Activated CD8-positive, alpha-beta T cell treated with anti-CD3 and anti-CD28 coated beads for 36 hours (primary cell): Measurements from ENCODE around the gene LINC01488. TPM values are rescaled to one million over a fixed set of nuclear protein-coding genes. Genes with fewer than 3 reads are reported as not detected.

ENCODE experiments used
- ATAC-seq: fragments of 200-7000 bp; cut with Tn5 transposase; one replicate; pipeline ENCODE4 v1.10.0; 2021; ENCODE audit warnings: mild to moderate bottlenecking, moderate library complexity
- CTCF ChIA-PET: fragments of 350-600 bp; sonication (Branson Sonifier 250); formaldehyde crosslinking; loops from one replicate; lab custom pipeline; 2021; ENCODE audit warnings: antibody characterized with exemption; lab: Charles Lee
- POLR2A ChIA-PET: fragments of 350-600 bp; sonication (Branson Sonifier 250); formaldehyde crosslinking; loops from one replicate; lab custom pipeline; 2021; ENCODE audit warnings: antibody characterized with exemption; lab: Charles Lee
- DNase-seq: peaks from one replicate; pipeline ENCODE4 v3.0.0-alpha.2; 2020
- H3K27ac Mint-ChIP-seq: one replicate; pipeline ENCODE4 v1.8.0; 2021; ENCODE audit warnings: mild to moderate bottlenecking, mixed read lengths
- H3K27me3 Mint-ChIP-seq: one replicate; pipeline ENCODE4 v1.8.0; 2021; ENCODE audit warnings: mixed read lengths
- H3K36me3 Mint-ChIP-seq: one replicate; pipeline ENCODE4 v1.8.0; 2021; ENCODE audit warnings: low read depth, mixed read lengths
- H3K4me1 Mint-ChIP-seq: one replicate; pipeline ENCODE4 v1.8.0; 2021; ENCODE audit warnings: low read depth, mixed read lengths
- H3K4me3 Mint-ChIP-seq: one replicate; pipeline ENCODE4 v1.8.0; 2021; ENCODE audit warnings: mild to moderate bottlenecking, moderate library complexity, mixed read lengths
- H3K9me3 Mint-ChIP-seq: one replicate; pipeline ENCODE4 v1.8.0; 2021; ENCODE audit warnings: mixed read lengths
- intact Hi-C: fragments of 100-400 bp; cut with micrococcal nuclease; formaldehyde crosslinking; loops from one replicate; pipeline ENCODE4 v1.10.0; 2022
- total RNA-seq, 2 experiments: library from RNA; stranded (reverse); gene quantifications; one replicate each; pipeline ENCODE4 v1.2.3, GENCODE V29; 2021
- TF ChIP-seq, protein P1 (sequence below): fragments of 200-600 bp; IDR thresholded peaks from one replicate; pipeline ENCODE4 v1.8.0; 2022; ENCODE audit warnings: antibody characterized with exemption, mild to moderate bottlenecking

LINC01488 gene
- total RNA-seq, 2 experiments from 2014 or later: not detected

DNA sequence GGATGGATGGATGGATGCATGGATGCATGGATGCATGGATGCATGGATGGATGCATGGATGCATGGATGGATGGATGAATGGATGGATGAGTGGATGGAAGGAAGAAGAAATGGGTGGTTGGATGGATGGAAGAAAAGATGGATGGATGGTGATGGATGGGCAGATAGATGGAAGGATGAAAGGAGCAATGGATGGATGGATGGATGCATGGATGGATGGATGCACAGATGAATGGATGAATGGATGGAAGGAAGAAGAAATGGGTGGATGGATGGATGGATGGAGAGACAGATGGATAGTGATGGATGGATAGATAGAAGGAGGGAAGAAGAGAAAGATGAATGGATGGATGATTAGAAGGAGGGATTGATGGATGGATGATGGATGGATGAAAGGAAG, 30.2 kb upstream of the LINC01488 start:
- H3K36me3 Mint-ChIP-seq: no peaks in the 10 kb centered on the region
- ChIA-PET CTCF (no interaction called here), POLR2A (no interaction called here)
- peaks cover 1% of the 10 kb centered on the region for H3K9me3 Mint-ChIP-seq
- DNase-seq (no peak), ATAC-seq (no peak)
- peaks cover 2% of the 10 kb centered on the region for H3K4me1 Mint-ChIP-seq
- TF ChIP-seq, protein P1, sequence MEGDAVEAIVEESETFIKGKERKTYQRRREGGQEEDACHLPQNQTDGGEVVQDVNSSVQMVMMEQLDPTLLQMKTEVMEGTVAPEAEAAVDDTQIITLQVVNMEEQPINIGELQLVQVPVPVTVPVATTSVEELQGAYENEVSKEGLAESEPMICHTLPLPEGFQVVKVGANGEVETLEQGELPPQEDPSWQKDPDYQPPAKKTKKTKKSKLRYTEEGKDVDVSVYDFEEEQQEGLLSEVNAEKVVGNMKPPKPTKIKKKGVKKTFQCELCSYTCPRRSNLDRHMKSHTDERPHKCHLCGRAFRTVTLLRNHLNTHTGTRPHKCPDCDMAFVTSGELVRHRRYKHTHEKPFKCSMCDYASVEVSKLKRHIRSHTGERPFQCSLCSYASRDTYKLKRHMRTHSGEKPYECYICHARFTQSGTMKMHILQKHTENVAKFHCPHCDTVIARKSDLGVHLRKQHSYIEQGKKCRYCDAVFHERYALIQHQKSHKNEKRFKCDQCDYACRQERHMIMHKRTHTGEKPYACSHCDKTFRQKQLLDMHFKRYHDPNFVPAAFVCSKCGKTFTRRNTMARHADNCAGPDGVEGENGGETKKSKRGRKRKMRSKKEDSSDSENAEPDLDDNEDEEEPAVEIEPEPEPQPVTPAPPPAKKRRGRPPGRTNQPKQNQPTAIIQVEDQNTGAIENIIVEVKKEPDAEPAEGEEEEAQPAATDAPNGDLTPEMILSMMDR: no peak
- H3K4me3 Mint-ChIP-seq: no peak overlapping the region
- H3K27ac Mint-ChIP-seq: no peak overlapping the region
- intact Hi-C loops: no loop called here
- peaks cover 17% of the 10 kb centered on the region for H3K27me3 Mint-ChIP-seq

DNA sequence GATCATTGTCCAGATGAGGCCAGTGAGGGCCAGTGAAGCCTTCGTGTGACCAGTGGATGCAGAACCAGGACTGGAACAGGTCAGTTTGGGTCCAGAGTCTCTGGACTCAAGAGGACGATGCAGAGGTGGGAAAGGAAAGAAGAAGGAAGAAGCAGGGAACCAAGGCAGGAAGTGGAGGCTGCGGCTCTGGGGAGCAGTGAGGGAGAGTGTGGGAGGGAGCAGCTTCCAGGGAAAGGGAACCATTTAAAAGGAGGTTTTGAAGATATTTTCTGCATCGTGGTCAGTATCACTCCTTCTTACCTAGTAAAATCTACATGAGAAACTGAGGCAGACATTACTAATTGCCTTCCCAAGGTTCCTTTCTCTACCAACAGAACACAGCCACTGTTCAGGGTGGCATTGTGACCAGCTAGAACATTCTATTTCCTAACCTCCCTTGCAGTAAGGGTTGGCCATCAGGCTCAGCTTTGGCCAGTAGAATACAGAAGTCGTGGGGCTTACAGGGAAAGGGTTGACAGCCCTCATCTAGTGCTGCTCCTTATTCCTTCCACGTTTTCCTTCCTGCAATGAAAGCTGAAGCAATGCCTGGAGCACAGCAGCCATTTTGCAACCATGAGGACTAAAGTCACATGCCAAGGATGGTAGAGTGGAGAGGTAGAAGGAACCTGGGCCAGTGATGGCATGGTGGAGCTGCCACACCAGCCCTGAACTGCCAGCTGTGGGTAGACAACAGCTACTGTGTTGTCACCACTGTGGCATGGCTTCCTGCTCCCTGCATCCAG, 29.1 kb upstream of the LINC01488 start:
- Mint-ChIP-seq H3K4me1 (peaks cover 2% of the 10 kb centered on the region), H3K36me3 (no peaks in the 10 kb centered on the region), H3K27me3 (peaks cover 16% of the 10 kb centered on the region), H3K9me3 (peaks cover 4% of the 10 kb centered on the region), H3K4me3 (no peak overlapping the region), H3K27ac (no peak overlapping the region)
- intact Hi-C loops: no loop called here
- DNase-seq: no peak
- TF ChIP-seq, protein P1: no peak
- CTCF ChIA-PET: no interaction called here
- POLR2A ChIA-PET: no interaction called here
- ATAC-seq: no peak

DNA sequence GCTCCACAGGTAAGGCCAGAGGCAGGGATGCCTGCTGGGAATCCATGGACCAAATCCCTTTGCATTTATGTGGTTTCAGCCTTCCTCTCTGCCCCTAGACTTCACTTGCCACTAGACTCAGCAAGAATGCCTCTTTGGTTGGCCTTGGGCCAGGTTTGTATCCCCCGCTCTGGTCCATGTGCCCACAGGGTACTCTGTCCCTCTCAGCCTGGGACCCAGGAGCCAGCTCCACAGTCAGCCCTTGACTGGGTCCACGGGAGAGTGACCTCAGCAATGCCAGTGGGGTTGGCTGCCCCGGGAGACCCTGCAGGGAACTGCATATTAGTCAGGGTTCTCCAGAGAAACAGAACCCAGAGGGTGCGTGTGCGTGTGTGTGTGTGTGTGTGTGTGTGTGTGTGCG, 28.3 kb upstream of the LINC01488 start:
- CTCF ChIA-PET: interaction anchor here (0.6 kb wide), 1 partner anchor 38 kb away, joined by 4 read pairs; no protein-coding TSS in a partner anchor

DNA sequence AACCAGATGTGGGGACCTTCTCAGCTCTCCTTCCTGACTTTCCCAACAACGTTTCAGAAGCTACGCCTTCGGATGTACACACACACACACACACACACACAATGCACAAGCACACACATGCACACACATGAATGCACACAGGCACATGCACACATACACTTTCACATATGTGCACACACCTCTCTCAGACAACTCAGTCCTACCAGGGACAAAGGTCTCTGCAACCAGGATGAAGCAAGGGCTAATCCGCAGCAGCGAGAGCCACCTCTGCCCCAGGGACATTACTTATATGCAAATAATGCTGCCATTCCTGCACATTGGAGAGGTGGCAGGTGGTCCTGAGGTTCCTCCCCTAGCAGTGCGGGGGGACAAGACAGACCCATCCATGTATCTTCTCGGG, 27.4 kb upstream of the LINC01488 start:
- ChIA-PET CTCF (no interaction called here), POLR2A (no interaction called here)
- Mint-ChIP-seq H3K27ac (no peak overlapping the region), H3K27me3 (peaks cover 12% of the 10 kb centered on the region), H3K36me3 (no peaks in the 10 kb centered on the region), H3K9me3 (peaks cover 8% of the 10 kb centered on the region), H3K4me3 (no peak overlapping the region), H3K4me1 (peaks cover 2% of the 10 kb centered on the region)
- no peak for DNase-seq
- intact Hi-C loops: no loop called here
- TF ChIP-seq, protein P1: no peak
- ATAC-seq: no peak

More for the DNA sequence above, 28.3 kb upstream of the LINC01488 start:
- Mint-ChIP-seq H3K27me3 (peaks cover 16% of the 10 kb centered on the region), H3K4me3 (no peak overlapping the region), H3K4me1 (peaks cover 2% of the 10 kb centered on the region), H3K27ac (no peak overlapping the region), H3K9me3 (peaks cover 8% of the 10 kb centered on the region), H3K36me3 (no peaks in the 10 kb centered on the region)
- ATAC-seq: no peak
- TF ChIP-seq, protein P1: no peak
- intact Hi-C loops: no loop called here
- POLR2A ChIA-PET: no interaction called here
- DNase-seq: no peak

DNA sequence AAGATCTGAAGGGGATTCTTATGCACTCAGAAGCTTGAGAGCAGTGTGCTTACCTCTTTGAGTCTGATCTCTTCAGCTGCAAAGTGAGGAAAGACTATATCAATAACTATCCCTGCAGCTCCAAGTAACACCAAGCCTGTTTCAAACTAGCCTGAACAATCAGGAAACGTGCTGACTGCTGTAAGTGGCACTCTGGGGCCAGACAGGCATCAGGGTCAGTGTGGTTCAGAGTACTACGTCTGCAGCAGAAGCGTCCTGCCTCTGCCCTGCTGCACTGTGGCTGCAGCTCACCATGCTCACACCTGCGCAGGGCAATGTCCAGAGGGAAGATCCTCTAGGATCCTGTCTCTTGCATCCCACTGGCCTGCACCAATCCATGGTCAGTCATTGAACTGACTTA, 25.5 kb upstream of the LINC01488 start:
- intact Hi-C loops: no loop called here
- Mint-ChIP-seq H3K4me3 (no peak overlapping the region), H3K27me3 (peaks cover 10% of the 10 kb centered on the region), H3K9me3 (peaks cover 13% of the 10 kb centered on the region), H3K27ac (no peak overlapping the region), H3K4me1 (no peaks in the 10 kb centered on the region), H3K36me3 (no peaks in the 10 kb centered on the region)
- TF ChIP-seq, protein P1: no peak
- DNase-seq (no peak), ATAC-seq (no peak)
- ChIA-PET CTCF (interaction anchor here (0.6 kb wide), 1 partner anchor 357 kb away, joined by 3 read pairs; no protein-coding TSS in a partner anchor), POLR2A (no interaction called here)
